Middle frontal gyrus (tissue), 1 donor: ENCODE results near the gene ITM2C.

Experiments
- DNase-seq: peaks from one replicate; pipeline ENCODE4 v3.0.0-alpha.2; 2015; ENCODE audit warnings: low spot score; ENCODE audit errors: extremely low spot score

ITM2C gene

DNA sequence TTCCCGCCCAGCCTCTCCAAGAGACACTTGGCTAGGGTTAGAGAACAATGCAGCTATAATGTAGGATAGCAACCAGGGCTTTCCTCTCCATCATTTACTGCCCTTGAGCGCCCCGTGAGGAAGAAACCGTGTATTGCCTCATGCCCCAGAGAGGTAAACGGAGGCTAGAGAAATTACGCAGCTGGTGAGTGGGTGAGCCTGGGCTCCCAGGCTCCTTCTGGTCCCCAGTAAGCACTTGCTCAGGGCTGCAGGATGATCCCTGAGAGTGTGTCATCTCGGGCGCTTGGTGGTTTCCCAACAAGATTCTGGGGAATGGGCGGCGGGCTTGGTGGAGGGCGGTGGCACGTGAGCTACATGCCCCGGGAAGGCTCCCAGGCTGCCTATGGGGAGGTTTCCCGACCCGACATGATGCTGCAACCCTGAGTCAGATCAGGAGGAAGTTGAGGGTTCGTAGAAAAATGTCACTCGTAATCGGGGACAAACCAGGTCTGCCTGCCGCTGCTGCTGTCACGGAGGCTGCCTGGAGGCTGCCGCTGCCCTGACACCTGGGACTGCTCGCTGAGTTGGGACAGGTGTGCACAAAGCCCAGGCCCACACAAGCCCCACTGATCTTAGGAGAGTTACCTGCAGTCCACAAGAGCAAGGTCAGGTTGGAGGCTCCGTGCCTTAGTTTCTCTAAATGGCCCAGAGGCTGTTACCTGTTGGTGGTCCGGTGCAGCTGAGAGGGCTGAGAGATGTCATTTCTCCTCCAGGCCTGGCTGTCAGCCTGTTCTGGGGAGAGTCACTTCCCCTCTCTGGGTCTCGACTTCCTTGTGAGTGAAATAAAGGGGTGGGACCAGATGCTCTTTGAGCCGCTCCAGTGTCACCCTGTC, 60.0 kb downstream of the ITM2C start, which contains the start of gene GPR55:
Gene GPR55 (minus strand): TSS at position 773 of the 872 bp plus-strand sequence. CDS start 14,280 bp downstream, outside the sequence.
- no peak for DNase-seq

DNA sequence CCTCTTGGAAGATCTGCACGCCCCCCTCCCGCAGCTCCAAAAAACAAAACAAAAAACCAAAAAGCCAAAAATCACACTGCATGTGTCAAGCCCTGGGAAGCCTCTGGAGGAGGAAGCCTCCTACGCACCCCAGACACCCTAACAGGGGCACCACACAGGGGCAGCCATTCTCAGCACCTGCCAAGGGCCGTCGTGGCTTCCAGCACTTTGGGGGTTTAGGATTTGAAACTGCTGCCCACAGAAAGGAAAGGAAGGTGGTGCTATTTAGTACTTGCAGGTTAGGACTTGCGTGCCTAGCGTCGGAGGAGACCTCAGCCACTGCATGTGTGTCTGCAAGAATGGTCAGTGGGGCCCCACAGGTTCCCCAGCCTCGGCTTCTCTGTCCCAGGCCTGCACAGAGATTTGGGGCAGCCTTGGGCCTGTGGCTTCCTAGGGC, 60.7 kb downstream of the ITM2C start:
- no peak for DNase-seq

DNA sequence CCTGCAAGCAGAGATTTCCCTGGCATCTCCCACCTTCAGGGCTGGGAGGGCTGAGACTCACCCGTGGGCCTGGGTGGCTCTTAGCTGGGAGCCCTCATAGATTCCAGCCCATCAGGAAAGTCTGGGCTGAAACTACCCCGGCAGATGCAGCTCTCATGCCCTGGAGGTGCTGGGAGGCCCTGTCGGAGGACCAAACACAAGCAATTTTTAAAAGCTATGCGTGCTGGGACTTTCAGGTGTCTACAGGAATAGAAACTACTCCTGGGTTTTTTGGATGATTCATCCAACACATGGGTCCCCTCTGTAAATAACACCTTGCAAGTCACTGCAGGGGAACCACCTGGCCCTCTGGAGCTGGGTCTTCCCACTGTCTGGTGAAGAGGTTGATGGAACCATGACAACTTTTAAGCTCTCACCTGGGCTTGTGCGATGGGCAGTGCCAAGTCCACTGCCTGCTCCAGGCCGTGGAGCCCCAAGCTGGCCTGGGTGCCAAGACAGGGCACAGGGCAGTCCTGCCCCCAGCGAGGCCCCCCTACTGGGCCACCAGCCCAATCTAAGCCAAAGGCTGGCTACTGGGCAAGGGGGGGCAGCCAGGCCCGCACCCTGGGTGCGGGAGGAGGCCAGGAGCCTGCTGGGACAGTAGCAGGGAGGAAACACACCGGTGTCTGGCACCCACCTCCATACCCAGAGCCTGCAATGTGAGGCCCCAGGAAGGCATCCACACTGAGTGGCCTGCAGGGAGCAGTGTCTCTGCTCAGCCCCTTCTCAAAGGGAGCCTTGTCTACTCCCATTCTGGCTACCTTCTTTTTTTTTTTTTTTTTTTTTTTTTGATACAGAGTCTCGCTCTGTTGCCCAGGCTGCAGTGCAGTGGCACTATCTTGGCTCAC, 61.4 kb downstream of the ITM2C start:
- no peak for DNase-seq

DNA sequence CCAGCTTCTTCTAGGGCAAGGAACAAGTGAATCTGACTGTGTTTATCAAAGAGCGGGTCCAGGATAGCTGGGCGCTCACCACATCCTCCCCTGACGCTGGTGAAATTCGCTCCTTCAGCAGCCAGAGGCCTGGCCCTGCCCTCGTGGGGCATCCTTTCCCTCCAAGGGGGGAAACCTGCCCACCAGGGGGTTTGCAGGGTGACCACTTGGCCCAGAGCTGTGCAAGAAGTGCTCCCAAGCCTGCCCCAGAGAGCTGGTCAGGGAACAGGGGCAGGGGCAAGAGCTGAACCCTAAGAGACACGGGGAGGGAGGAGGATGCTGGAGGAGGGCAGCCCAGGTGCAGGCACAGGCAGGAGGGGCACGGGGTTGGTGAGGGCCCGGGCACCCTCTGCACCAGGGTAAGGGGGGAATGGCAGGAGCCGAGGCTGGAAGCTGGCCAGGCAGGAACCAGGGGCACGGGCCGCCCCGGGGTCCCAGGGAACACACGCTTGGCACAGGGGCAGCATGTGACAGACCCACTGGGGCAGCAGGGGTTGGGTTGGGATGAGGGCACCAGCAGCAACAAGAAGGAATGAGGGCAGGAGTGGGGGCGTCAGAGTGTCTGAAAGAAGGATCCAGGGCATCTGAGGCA, 63.1 kb downstream of the ITM2C start:
- no peak for DNase-seq
